Natural killer cell treated with Interleukin-12 subunit alpha and Interleukin-12 subunit beta and Interleukin-15 and Interleukin-18, amount 100 ng/mL, for 72 hours (primary cell): Measurements from ENCODE around the gene MYL6B. TPM values are rescaled to one million over a fixed set of nuclear protein-coding genes. Genes with fewer than 3 reads are reported as not detected.
"Not testable (repeated sequence)": the region's sequence is repeated elsewhere in the genome, so short reads cannot be mapped to it uniquely, and the experiment has no call there.

Source experiments
- ATAC-seq, 2 donors: fragments of 150-1000 bp; cut with Tn5 transposase in 1 of 2; sonication (Bioruptor Pico), chemical (Tn5 transposase) in 1 of 2; 2 replicates each; pipeline ENCODE4 v1.10.0; 2021
- DNase-seq: peaks from one replicate; pipeline ENCODE4 v3.0.0; 2022; ENCODE audit warnings: low spot score
- H3K27ac Mint-ChIP-seq, 2 donors: 1 replicate in 1 of 2; 2 replicates in 1 of 2; pipeline ENCODE4 v1.8.0; 2022; ENCODE audit warnings: mixed read lengths in 2 of 2, mild to moderate bottlenecking in 1 of 2, moderate library complexity in 1 of 2
- H3K27me3 Mint-ChIP-seq, 2 donors: 1 replicate in 1 of 2; 2 replicates in 1 of 2; pipeline ENCODE4 v1.8.0; 2022; ENCODE audit warnings: mixed read lengths in 2 of 2
- H3K36me3 Mint-ChIP-seq: one replicate; pipeline ENCODE4 v1.8.0; 2022; ENCODE audit warnings: mixed read lengths
- H3K4me1 Mint-ChIP-seq, 2 donors: 1 replicate in 1 of 2; 2 replicates in 1 of 2; pipeline ENCODE4 v1.8.0; 2022; ENCODE audit warnings: low read depth in 2 of 2, mixed read lengths in 2 of 2, mild to moderate bottlenecking in 1 of 2
- H3K4me3 Mint-ChIP-seq: one replicate; pipeline ENCODE4 v1.8.0; 2022; ENCODE audit warnings: mixed read lengths
- H3K9me3 Mint-ChIP-seq: 2 replicates; pipeline ENCODE4 v1.8.0; 2022; ENCODE audit warnings: mixed read lengths
- total RNA-seq, 2 donors: library from RNA; stranded (reverse); gene quantifications; one replicate each; pipeline ENCODE4 v1.2.3, GENCODE V29; 2022

MYL6B gene
- total RNA-seq, 2 donors from 2014 or later = 32.0 to 65.5 TPM

DNA sequence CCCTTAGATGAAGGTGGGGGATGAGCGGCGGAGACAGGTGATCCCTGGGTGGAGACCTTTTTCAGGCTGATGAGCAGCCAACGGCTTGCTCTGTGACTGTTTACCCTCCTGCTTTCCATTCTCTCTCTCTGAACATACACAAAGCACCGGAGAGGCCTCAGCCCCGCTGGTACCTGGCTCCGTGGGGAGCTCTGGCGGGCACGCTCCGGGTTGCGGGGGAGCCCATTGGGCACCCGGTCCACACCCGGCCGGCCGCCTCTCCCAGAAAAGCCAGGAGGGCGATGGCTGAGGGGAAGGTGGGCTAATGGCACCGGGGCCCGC, 36.4 kb downstream of the MYL6B start:
- Mint-ChIP-seq H3K27me3 (no peaks in the 10 kb centered on the region), H3K4me1 (peaks cover 44 to 49% of the 10 kb centered on the region in 2 donors), H3K4me3 (peak overlapping the region; percentile 92), H3K27ac (peak overlapping the region; percentile 84 to 94), H3K9me3 (no peaks in the 10 kb centered on the region), H3K36me3 (peaks cover 19% of the 10 kb centered on the region)
- ATAC-seq (peak in 1 of 2 donors; percentile 1), DNase-seq (no peak)

DNA sequence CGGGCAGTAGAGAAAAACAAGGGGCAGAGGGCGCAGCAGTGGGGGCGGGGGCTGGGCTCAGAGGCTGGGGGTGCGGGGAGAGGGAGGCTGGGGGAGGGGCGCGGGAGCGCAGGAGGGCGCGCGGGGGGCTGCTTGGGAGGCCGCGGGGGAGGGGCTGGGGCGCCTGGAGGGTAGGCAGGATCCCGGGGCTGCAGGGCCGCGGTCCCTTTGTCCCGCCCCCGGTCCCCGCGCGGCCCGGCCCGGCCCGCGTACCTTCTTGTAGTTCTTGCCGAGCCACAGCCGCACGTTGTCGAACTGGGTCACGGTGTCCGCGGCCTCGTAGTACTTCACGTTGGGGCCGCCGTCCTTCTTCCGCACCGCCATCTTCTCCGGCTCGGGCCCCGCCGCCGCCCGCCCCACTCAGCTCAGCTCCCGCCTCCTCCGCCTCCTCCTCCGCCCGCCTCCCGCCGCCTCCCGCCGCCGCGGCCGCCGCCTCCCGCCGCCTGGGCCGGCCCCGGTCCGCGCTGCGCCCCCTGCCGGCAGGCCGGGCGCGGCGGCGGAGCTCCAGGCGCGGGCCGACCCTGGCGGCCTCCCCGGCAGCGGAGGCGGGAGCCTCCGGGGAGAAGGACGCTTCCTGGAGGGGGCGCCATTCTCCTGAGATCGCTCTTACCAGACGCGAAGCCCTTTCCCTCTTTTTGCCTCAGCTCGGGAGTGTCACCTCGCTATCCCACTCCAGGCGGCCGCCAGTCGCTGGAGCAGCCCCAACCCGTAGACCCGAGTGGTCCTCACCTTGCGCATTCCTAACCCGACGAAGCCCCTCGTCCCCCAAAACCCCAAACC, 36.9 kb downstream of the MYL6B start, which contains the start of gene SMARCC2:
TSS of gene SMARCC2 (minus strand) at position 385 of the 819 bp plus-strand sequence. CDS start at position 363, 22 bp downstream.
- Mint-ChIP-seq H3K4me3 (peak within 1 kb of the TSS; percentile 92), H3K4me1 (peaks cover 44 to 49% of the 10 kb centered on the region in 2 donors), H3K9me3 (no peaks in the 10 kb centered on the region), H3K27me3 (no peaks in the 10 kb centered on the region), H3K36me3 (peaks cover 19% of the 10 kb centered on the region), H3K27ac (peak within 1 kb of the TSS; percentile 93 to 96)
- ATAC-seq (peak; percentile 94 to 96), DNase-seq (peak; percentile 89)

DNA sequence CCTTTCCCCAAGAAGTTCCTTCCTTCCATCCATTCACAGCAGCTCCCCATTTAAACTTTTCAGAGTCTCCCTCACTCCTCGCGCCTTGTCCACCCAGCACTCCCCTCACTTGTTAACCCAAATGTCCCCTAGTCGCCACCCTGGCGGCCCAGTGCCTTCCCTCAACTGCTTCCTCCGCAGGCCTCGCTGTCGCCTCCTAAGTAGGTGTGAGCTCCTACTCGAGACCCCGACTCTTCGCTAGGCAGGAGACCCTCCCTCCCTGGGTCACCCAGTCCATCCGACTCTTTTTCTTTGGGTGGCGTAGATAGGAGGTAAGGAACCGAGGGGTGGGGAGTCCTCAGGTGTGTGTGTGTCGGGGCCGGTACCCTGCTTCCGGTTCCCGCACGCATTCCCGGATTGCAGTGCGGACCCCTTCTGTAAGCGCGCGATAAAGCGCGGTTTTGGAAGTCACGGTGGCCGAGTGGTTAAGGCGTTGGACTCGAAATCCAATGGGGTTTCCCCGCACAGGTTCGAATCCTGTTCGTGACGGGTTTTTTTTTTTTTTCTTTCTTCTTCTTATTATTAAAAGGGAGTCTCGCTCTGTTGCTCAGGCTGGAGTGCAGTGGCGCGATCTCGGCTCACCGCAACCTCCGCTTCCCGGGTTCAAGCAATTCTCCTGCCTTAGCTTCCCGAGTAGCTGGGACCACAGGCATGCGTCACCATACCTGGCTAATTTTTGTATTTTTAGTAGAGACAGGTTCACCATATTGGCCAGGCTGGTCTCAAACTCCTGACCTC, 37.7 kb downstream of the MYL6B start:
- H3K4me3 Mint-ChIP-seq = peak overlapping the region; percentile 92
- ATAC-seq (peak; percentile 59 to 63), DNase-seq (peak; percentile 80)
- peak overlapping the region; percentile 93 to 96 for H3K27ac Mint-ChIP-seq
- H3K9me3 Mint-ChIP-seq = no peaks in the 10 kb centered on the region
- peaks cover 44 to 49% of the 10 kb centered on the region in 2 donors for H3K4me1 Mint-ChIP-seq
- no peaks in the 10 kb centered on the region for H3K27me3 Mint-ChIP-seq
- H3K36me3 Mint-ChIP-seq = peaks cover 13% of the 10 kb centered on the region

DNA sequence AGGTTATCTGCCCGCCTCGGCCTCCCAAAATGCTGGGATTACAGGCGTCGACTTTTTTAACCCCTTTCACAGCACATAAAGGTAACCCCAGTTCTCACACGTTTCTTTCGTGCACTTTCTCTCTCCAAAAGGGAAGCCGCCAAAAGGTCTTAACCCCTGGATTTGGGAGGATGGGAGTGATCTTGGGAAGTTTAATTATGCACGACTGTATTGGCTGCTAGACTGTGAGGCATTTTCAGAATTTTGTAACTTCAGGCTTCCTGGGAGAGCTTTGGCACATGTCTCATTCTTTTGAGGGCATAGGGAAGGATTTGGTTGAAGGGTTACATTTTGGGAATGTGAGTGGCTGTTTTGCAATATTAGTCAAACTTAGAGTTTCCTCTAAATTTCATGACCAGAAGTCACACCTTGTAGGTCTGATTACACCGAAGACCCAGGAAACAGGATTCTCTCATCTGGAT, 38.3 kb downstream of the MYL6B start:
- Mint-ChIP-seq H3K4me1 (peaks cover 44 to 48% of the 10 kb centered on the region in 2 donors), H3K36me3 (peaks cover 12% of the 10 kb centered on the region), H3K27me3 (no peaks in the 10 kb centered on the region), H3K4me3 (peak overlapping the region; percentile 92), H3K9me3 (no peaks in the 10 kb centered on the region), H3K27ac (peak overlapping the region; percentile 93 to 96)
- ATAC-seq = no peak
- DNase-seq = no peak

DNA sequence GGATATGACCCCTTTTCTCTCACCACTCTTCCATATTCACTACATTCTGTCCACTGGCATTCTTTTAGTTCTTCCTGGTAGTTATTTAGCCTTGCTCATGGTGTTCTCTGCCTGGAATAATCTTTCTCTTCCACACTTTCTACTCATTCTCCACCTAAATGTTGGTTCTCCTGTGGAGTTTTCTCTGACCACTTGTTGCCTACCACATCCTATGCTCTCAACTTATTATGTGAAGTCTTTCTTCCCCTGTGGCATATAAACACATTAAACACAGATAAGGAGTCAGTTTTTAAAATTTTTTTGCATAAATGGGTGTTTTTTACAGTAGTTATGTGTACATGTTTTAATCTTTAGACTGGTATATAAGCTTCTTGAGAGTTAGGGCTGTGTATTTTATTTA, 40.2 kb downstream of the MYL6B start:
- H3K36me3 Mint-ChIP-seq = peaks cover 9% of the 10 kb centered on the region
- no peaks in the 10 kb centered on the region for H3K27me3 Mint-ChIP-seq
- DNase-seq = no peak
- no peaks in the 10 kb centered on the region for H3K9me3 Mint-ChIP-seq
- H3K4me3 Mint-ChIP-seq = no peak overlapping the region
- H3K27ac Mint-ChIP-seq = peak overlapping the region; percentile 66 to 83
- ATAC-seq = no peak
- H3K4me1 Mint-ChIP-seq = peaks cover 38% of the 10 kb centered on the region in 2 donors

DNA sequence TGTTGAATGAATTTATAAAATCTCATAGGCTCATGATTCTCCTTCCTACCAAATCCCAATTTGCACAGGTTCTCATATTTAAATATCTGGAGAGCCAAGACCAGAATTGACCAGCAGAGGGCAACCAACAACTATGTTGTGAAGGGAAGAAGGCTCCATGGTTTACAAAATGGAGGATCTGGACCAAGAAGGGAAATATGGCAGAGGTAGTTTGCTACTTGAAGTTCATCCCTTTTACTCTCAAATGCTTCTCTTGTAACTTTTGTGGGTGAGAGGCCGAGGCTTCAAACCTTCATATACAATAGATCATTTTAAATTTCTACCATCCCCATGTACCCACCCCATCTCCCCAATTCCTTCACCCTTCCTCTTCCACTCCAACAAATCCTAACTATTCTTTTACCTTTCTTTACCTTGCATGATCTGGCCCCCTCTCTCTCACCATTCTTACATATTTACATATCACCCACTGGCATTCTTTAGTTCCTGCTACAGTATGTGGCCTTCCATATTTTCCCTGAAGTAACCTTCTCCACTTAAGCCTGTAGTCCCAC, 40.7 kb downstream of the MYL6B start:
- peak overlapping the region; percentile 66 to 83 for H3K27ac Mint-ChIP-seq
- H3K27me3 Mint-ChIP-seq = no peaks in the 10 kb centered on the region
- no peaks in the 10 kb centered on the region for H3K9me3 Mint-ChIP-seq
- peak; percentile 82 for DNase-seq
- peaks cover 5% of the 10 kb centered on the region for H3K36me3 Mint-ChIP-seq
- ATAC-seq = no peak
- no peak overlapping the region for H3K4me3 Mint-ChIP-seq
- H3K4me1 Mint-ChIP-seq = peaks cover 32 to 33% of the 10 kb centered on the region in 2 donors

DNA sequence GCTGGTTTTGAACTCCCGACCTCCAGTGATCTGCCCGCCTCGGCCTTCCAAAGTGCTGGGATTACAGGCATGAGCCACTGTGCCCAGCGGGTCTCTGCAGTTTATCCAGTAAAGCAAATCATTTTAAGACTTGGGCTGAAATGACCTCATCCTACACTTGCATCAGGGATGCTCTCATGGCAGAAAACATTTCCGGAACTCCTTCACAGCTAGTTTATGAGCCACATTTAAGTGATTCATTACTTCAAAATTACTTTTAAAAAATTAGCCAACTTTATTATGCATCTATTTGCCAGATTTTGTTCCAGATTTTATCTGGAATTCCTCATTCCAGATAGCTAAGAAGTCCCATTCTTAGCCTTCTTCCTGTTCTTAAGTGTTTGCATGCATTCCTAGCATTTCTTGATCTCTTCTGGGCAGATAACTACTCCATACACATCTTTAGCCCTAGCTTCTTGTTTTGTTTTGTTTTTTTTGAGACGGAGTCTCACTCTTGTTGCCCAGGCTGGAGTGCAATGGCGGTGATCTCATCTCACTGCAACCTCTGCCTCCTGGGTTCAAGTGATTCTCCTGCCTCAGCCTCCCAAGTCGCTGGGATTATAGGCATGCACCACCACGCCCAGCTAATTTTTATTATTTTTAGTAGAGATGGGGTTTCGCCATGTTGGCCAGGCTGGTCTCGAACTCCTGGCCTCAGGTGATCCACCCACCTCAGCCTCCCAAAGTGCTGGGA, 44.6 kb downstream of the MYL6B start:
- peaks cover 12 to 13% of the 10 kb centered on the region in 2 donors for H3K4me1 Mint-ChIP-seq
- not testable (repeated sequence) for H3K4me3 Mint-ChIP-seq, H3K27ac Mint-ChIP-seq

DNA sequence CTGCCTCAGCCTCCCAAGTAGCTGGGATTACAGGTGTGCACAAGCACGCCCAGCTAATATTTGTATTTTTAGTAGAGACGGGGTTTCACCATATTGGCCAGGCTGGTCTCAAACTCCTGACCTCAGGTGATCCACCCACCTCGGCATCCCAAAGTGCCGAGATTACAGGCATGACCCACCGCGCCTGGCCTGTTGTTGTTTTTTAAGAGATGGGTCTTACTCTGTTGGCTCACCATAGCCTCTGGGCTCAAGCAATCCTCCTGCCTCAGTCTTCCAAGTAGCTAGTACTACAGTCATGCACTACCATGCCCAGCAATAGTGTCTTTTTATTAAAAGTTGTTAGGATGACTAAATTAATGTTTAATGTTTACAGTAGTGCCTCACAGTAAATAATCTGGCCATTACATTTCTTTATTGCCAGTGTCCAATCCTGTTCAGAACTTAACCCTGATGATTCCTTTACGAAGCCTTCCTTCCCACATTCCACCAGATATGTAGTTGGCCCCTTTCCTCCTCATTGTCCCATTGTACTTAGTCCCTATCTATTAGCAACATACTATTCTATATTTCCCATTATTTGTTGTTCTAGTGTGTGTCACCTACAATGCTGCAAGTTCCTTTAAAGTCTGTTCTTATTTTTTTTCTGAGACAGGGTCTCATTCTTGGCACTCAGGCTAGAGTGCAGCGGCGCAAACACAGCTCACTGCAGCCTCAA, 45.7 kb downstream of the MYL6B start:
- Mint-ChIP-seq H3K27ac (no peak overlapping the region), H3K27me3 (no peaks in the 10 kb centered on the region), H3K9me3 (no peaks in the 10 kb centered on the region), H3K4me1 (peaks cover 5 to 6% of the 10 kb centered on the region in 2 donors), H3K4me3 (no peak overlapping the region), H3K36me3 (no peaks in the 10 kb centered on the region)
- DNase-seq (no peak), ATAC-seq (no peak)

More for the DNA sequence above, 44.6 kb downstream of the MYL6B start:
- H3K27me3 Mint-ChIP-seq, ATAC-seq, H3K9me3 Mint-ChIP-seq, H3K36me3 Mint-ChIP-seq, DNase-seq: not testable (repeated sequence)

DNA sequence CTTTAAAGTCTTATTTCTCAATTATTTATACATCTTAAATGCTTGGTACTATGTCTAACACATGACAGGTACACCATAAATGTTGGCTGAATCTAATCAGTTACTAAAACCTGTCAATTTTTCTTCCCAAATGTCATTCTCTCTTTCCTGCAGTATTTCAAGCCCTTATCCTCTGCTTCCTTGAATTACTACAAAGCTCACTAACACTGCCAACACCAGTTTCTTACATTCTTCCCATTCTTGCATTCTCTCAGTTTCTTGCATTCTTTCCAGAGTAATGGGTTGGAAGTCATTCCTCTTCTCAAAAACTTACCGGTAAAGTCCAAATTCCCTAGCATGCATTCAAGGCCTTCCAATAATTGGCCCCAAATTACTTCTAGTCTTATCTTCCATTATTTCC, 46.4 kb downstream of the MYL6B start:
- Mint-ChIP-seq H3K4me3 (no peak overlapping the region), H3K27ac (no peak overlapping the region), H3K4me1 (no peaks in the 10 kb centered on the region), H3K27me3 (no peaks in the 10 kb centered on the region), H3K9me3 (no peaks in the 10 kb centered on the region), H3K36me3 (no peaks in the 10 kb centered on the region)
- DNase-seq (no peak), ATAC-seq (no peak)

DNA sequence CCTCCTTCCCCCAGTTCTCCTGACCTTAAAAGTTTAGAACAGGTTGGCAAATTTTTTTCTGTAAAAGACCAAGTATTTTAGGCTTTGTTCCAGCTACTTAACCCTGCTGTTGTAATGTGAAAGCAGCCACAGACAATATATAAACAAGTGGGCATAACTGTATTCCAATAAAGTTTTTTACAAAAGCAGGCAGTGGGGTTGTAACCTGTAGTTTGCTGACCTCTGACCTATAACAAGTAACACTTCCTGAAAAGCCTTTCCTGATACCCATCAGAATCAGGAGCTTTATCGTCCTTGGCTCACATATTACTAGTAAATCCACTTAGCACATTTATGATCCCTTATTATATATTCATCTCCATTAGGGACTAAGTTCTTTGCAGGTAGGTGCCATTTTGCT, 50.0 kb downstream of the MYL6B start:
- ATAC-seq (no peak), DNase-seq (no peak)
- no peaks in the 10 kb centered on the region for H3K27me3 Mint-ChIP-seq
- peaks cover 13% of the 10 kb centered on the region for H3K36me3 Mint-ChIP-seq
- no peak overlapping the region for H3K4me3 Mint-ChIP-seq
- H3K9me3 Mint-ChIP-seq = no peaks in the 10 kb centered on the region
- peaks cover 0 to 7% of the 10 kb centered on the region in 2 donors for H3K4me1 Mint-ChIP-seq
- peak overlapping the region in 1 of 2 donors; percentile 58 for H3K27ac Mint-ChIP-seq

DNA sequence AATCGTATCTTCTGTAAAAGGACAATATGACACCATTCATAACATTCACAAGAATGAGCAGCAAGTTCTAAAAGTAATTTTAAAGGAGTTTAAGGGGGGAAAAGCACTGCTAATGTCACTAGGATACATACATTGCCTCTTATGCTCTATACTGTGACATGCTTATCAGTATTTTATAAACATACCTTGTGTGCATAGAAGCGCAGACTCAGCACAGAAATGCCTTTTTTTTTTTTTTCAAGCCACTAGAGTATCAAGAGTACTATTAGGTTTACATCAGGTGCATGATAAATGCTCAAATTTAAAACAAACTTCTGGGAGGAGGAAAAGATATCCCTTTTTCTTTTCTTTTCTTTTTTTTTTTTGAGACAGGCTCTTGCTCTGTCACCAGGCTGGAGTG, 50.5 kb downstream of the MYL6B start:
- peaks cover 0 to 7% of the 10 kb centered on the region in 2 donors for H3K4me1 Mint-ChIP-seq
- DNase-seq (no peak), ATAC-seq (no peak)
- H3K27me3 Mint-ChIP-seq = no peaks in the 10 kb centered on the region
- H3K4me3 Mint-ChIP-seq = no peak overlapping the region
- H3K27ac Mint-ChIP-seq = peak overlapping the region in 1 of 2 donors; percentile 58
- peaks cover 17% of the 10 kb centered on the region for H3K36me3 Mint-ChIP-seq
- H3K9me3 Mint-ChIP-seq = no peaks in the 10 kb centered on the region

DNA sequence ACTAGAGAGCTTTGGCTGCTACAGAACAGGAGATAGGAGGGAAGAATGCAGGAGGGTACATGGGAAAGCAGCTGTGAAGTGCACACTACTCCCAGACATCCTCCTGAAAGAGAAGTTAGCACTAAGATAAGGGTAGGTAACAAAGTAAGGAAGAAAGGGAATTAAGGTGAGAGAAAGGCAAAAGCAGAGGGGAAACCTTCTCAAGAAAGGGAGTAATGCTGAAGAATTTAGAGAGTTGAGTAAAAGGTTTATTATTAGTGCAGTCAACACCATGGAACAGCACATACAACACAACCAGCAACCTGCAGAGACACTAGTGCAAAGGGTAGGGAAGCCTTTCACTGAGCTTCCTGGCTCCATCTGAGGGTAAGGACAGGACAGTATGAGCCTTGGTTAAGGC, 51.9 kb downstream of the MYL6B start:
- Mint-ChIP-seq H3K4me1 (peaks cover 0 to 7% of the 10 kb centered on the region in 2 donors), H3K9me3 (no peaks in the 10 kb centered on the region), H3K27ac (peak overlapping the region in 1 of 2 donors; percentile 4), H3K27me3 (no peaks in the 10 kb centered on the region), H3K36me3 (peaks cover 17% of the 10 kb centered on the region), H3K4me3 (no peak overlapping the region)
- ATAC-seq (no peak), DNase-seq (no peak)

DNA sequence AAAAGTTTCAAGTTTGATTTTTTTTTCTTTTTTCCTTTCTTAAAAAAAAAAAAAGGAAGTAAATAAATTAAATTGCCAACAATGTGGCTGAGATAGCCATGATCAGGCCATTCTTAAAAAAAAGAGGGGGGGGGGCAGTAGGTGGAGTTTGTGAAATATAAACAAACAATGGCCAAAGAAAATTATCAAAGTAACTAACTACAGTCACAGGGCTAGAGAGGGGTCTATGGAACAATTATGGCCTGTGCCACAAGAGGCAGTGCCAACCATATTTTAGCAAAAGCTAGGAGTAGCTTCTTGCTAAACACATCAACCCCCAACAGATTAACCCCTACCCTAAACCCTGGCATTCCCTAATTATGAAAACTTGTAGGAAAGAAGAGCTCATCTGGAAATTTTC, 53.1 kb downstream of the MYL6B start:
- Mint-ChIP-seq H3K27me3 (no peaks in the 10 kb centered on the region), H3K4me1 (peaks cover 0 to 7% of the 10 kb centered on the region in 2 donors), H3K36me3 (peaks cover 17% of the 10 kb centered on the region), H3K27ac (no peak overlapping the region), H3K4me3 (no peak overlapping the region), H3K9me3 (no peaks in the 10 kb centered on the region)
- no peak for DNase-seq
- no peak for ATAC-seq
